Natural killer cell (primary cell): ENCODE data around the gene SYCE1L. TPM values are rescaled to one million over a fixed set of nuclear protein-coding genes. Genes with fewer than 3 reads are reported as not detected.

Experiments used
- ATAC-seq, 3 donors: fragments of 150-1000 bp in 2 of 3; fragments of 200-7000 bp in 1 of 3; cut with Tn5 transposase; 1 replicate in 1 of 3; 2 replicates in 2 of 3; pipeline ENCODE4 v1.10.0; 2021; ENCODE audit warnings: mild to moderate bottlenecking in 2 of 3, moderate library complexity in 2 of 3
- DNase-seq, 2 donors: peaks; one replicate each; pipeline versions ENCODE4 v3.0.0 to v3.0.0-alpha.2; 2013 to 2021; ENCODE audit warnings: mixed read lengths in 1 of 2
- H3K27ac ChIP-seq: one replicate; pipeline ENCODE4 v1.5.1; 2013; ENCODE audit warnings: mild to moderate bottlenecking, low read length
- H3K27me3 ChIP-seq: one replicate; pipeline ENCODE4 v1.6.1; 2013; ENCODE audit warnings: low read length; ENCODE audit not compliant: control insufficient read depth, insufficient read depth
- H3K36me3 ChIP-seq: one replicate; pipeline ENCODE4 v1.6.1; 2013; ENCODE audit warnings: low read length; ENCODE audit not compliant: control insufficient read depth, insufficient read depth
- H3K4me1 ChIP-seq: one replicate; pipeline ENCODE4 v1.6.1; 2013; ENCODE audit warnings: low read length; ENCODE audit not compliant: control insufficient read depth, insufficient read depth
- H3K4me3 ChIP-seq: one replicate; pipeline ENCODE4 v1.5.1; 2013; ENCODE audit warnings: low read length
- H3K9me3 ChIP-seq: one replicate; pipeline ENCODE4 v1.6.1; 2013; ENCODE audit warnings: low read length; ENCODE audit not compliant: control insufficient read depth, insufficient read depth
- H3K27ac Mint-ChIP-seq, 2 donors: one replicate each; pipeline ENCODE4 v1.8.0; 2022; ENCODE audit warnings: mild to moderate bottlenecking in 2 of 2, mixed read lengths in 2 of 2, moderate library complexity in 1 of 2
- H3K27me3 Mint-ChIP-seq, 2 donors: one replicate each; pipeline ENCODE4 v1.8.0; 2022; ENCODE audit warnings: low read depth in 2 of 2, mixed read lengths in 2 of 2
- H3K36me3 Mint-ChIP-seq: one replicate; pipeline ENCODE4 v1.8.0; 2022; ENCODE audit warnings: mixed read lengths
- H3K4me1 Mint-ChIP-seq, 2 donors: one replicate each; pipeline ENCODE4 v1.8.0; 2022; ENCODE audit warnings: mixed read lengths in 2 of 2
- H3K4me3 Mint-ChIP-seq: one replicate; pipeline ENCODE4 v1.8.0; 2022; ENCODE audit warnings: mild to moderate bottlenecking, moderate library complexity, mixed read lengths
- H3K9me3 Mint-ChIP-seq, 2 donors: one replicate each; pipeline ENCODE4 v1.8.0; 2022; ENCODE audit warnings: mixed read lengths in 2 of 2
- CTCF ChIP-seq: fragments of 200-600 bp; IDR thresholded peaks from one replicate; pipeline ENCODE4 v1.8.0; 2022; ENCODE audit warnings: antibody characterized with exemption
- WGBS: methylation state at CpG from one replicate; pipeline ENCODE4 v1.1.7; 2013; ENCODE audit warnings: missing lambda C conversion rate; ENCODE audit not compliant: insufficient coverage; 5-methylcytosine and 5-hydroxymethylcytosine counted together
- intact Hi-C: fragments of 100-400 bp; cut with micrococcal nuclease; formaldehyde crosslinking; loops from one replicate; pipeline ENCODE4 v1.14.2; 2022
- total RNA-seq, 4 donors: library from RNA; stranded (reverse); fragments of 120-200 nt in 1 of 4; gene quantifications; one replicate each; pipeline versions ENCODE4 v1.2.3 to v1.2.4, GENCODE V29; 2013 to 2022

SYCE1L gene
- total RNA-seq, 3 donors from 2014 or later (not counting 1 experiment from before 2014, with no cell fraction given), result 12.7 to 15.7 (median 14.4) TPM

GRCh38 chr16:77206533-77206932, 7.3 kb downstream of the SYCE1L start:
- Mint-ChIP-seq H3K9me3 (no peaks in the 10 kb centered on the region), H3K4me1 (peaks cover 0 to 3% of the 10 kb centered on the region in 2 donors), H3K27ac (no peak overlapping the region), H3K4me3 (no peak overlapping the region), H3K27me3 (no peaks in the 10 kb centered on the region), H3K36me3 (no peaks in the 10 kb centered on the region)
- Histone ChIP-seq H3K4me3 (no peak overlapping the region), H3K27me3 (no peaks in the 10 kb centered on the region), H3K36me3 (no peaks in the 10 kb centered on the region), H3K9me3 (no peaks in the 10 kb centered on the region), H3K4me1 (peaks cover 1% of the 10 kb centered on the region), H3K27ac (no peak overlapping the region)
- no peak for TF ChIP-seq CTCF
- intact Hi-C loops, result no loop called here
- DNase-seq, result no peak
- WGBS, result 98% methylated on average over 2 of the region's 2 CpGs
- no peak for ATAC-seq

GRCh38 chr16:77207030-77207429, 7.8 kb downstream of the SYCE1L start:
- no peaks in the 10 kb centered on the region for H3K36me3 Mint-ChIP-seq
- H3K9me3 Mint-ChIP-seq, result no peaks in the 10 kb centered on the region
- Histone ChIP-seq H3K4me1 (peaks cover 6% of the 10 kb centered on the region), H3K36me3 (no peaks in the 10 kb centered on the region), H3K27ac (no peak overlapping the region), H3K9me3 (no peaks in the 10 kb centered on the region), H3K4me3 (no peak overlapping the region), H3K27me3 (no peaks in the 10 kb centered on the region)
- DNase-seq, result no peak
- peaks cover 0 to 7% of the 10 kb centered on the region in 2 donors for H3K4me1 Mint-ChIP-seq
- H3K4me3 Mint-ChIP-seq, result no peak overlapping the region
- no peak overlapping the region for H3K27ac Mint-ChIP-seq
- ATAC-seq, result no peak
- intact Hi-C loops, result no loop called here
- 86% methylated on average over 5 of the region's 5 CpGs for WGBS
- TF ChIP-seq CTCF, result no peak
- H3K27me3 Mint-ChIP-seq, result no peaks in the 10 kb centered on the region

GRCh38 chr16:77208382-77208781, 9.2 kb downstream of the SYCE1L start:
- 82% methylated on average over 3 of the region's 3 CpGs for WGBS
- Histone ChIP-seq H3K9me3 (no peaks in the 10 kb centered on the region), H3K4me1 (peaks cover 12% of the 10 kb centered on the region), H3K27me3 (no peaks in the 10 kb centered on the region), H3K27ac (no peak overlapping the region), H3K4me3 (no peak overlapping the region), H3K36me3 (no peaks in the 10 kb centered on the region)
- ATAC-seq (no peak), DNase-seq (no peak)
- TF ChIP-seq CTCF, result no peak
- Mint-ChIP-seq H3K4me3 (no peak overlapping the region), H3K9me3 (no peaks in the 10 kb centered on the region), H3K27ac (no peak overlapping the region), H3K36me3 (no peaks in the 10 kb centered on the region), H3K4me1 (peaks cover 0 to 15% of the 10 kb centered on the region in 2 donors), H3K27me3 (no peaks in the 10 kb centered on the region)
- intact Hi-C loops, result no loop called here
